ENCODE data around the gene RANBP17.

The RANBP17 gene

GRCh38 chr5:171342362-171343111 lies 480.7 kb downstream of the RANBP17 start:
- Histone ChIP-seq H3K27ac (ENCODE audit: low read depth, low read length) (no peak overlapping the region), H3K4me3 (ENCODE audit: low read length) (no peak overlapping the region), H3K36me3 (ENCODE audit: control insufficient read depth, low read length) (no peaks in the 10 kb centered on the region), H3K4me2 (ENCODE audit: low read length) (no peak overlapping the region), H3F3A (ENCODE audit: control insufficient read depth, insufficient read depth) (no peaks in the 10 kb centered on the region), H3K27me3 (ENCODE audit: control insufficient read depth, low read length) (no peaks in the 10 kb centered on the region), H3K9me3 (ENCODE audit: control insufficient read depth, insufficient read depth, low read length) (no peaks in the 10 kb centered on the region), H3K79me2 (ENCODE audit: control insufficient read depth, low read length) (no peaks in the 10 kb centered on the region), H3K9me2 (replicated peaks; ENCODE audit: control insufficient read depth, low read length) (no peaks in the 10 kb centered on the region), H4K20me1 (ENCODE audit: control insufficient read depth, insufficient read depth, low read depth, low read length) (no peaks in the 10 kb centered on the region), H3K4me1 (ENCODE audit: control insufficient read depth, low read length) (no peaks in the 10 kb centered on the region)
- TF ChIP-seq CTCF (IDR thresholded peaks at IDR 0.05; ENCODE audit: low read depth, low read length, poor library complexity, severe bottlenecking) (peak; percentile 77), EZH2phosphoT487 (IDR thresholded peaks at IDR 0.05; ENCODE audit: borderline replicate concordance, low read length) (no peak)

GRCh38 chr5:171344936-171345608 lies 483.3 kb downstream of the RANBP17 start:
- no peaks in the 10 kb centered on the region for H3K27me3 ChIP-seq (ENCODE audit: control insufficient read depth, low read length)
- no peaks in the 10 kb centered on the region for H3K79me2 ChIP-seq (ENCODE audit: control insufficient read depth, low read length)
- no peak overlapping the region for H3K4me3 ChIP-seq (ENCODE audit: low read length)
- TF ChIP-seq CTCF (IDR thresholded peaks at IDR 0.05; ENCODE audit: low read depth, low read length, poor library complexity, severe bottlenecking) = no peak
- no peak for TF ChIP-seq EZH2phosphoT487 (IDR thresholded peaks at IDR 0.05; ENCODE audit: borderline replicate concordance, low read length)
- H3K9me3 ChIP-seq (ENCODE audit: control insufficient read depth, insufficient read depth, low read length) = no peaks in the 10 kb centered on the region
- no peaks in the 10 kb centered on the region for H3K36me3 ChIP-seq (ENCODE audit: control insufficient read depth, low read length)
- H3K9me2 ChIP-seq (replicated peaks; ENCODE audit: control insufficient read depth, low read length) = no peaks in the 10 kb centered on the region
- H3K4me2 ChIP-seq (ENCODE audit: low read length) = no peak overlapping the region
- no peak overlapping the region for H3K27ac ChIP-seq (ENCODE audit: low read depth, low read length)
- H3K4me1 ChIP-seq (ENCODE audit: control insufficient read depth, low read length) = no peaks in the 10 kb centered on the region
- H3F3A ChIP-seq (ENCODE audit: control insufficient read depth, insufficient read depth) = no peaks in the 10 kb centered on the region
- H4K20me1 ChIP-seq (ENCODE audit: control insufficient read depth, insufficient read depth, low read depth, low read length) = no peaks in the 10 kb centered on the region

Measured in DOHH2 (cell line).